Epithelial cell of prostate (primary cell): ENCODE data around the gene RBPJL.

Source experiments
- DNase-seq: peaks from one replicate; pipeline ENCODE4 v3.0.0-alpha.2; 2011; ENCODE audit warnings: low read depth, low spot score
- H3K27ac ChIP-seq: fragments of 450-650 bp; 2 replicates; pipeline ENCODE4 v1.5.1; 2017; ENCODE audit warnings: mild to moderate bottlenecking

The RBPJL gene

DNA sequence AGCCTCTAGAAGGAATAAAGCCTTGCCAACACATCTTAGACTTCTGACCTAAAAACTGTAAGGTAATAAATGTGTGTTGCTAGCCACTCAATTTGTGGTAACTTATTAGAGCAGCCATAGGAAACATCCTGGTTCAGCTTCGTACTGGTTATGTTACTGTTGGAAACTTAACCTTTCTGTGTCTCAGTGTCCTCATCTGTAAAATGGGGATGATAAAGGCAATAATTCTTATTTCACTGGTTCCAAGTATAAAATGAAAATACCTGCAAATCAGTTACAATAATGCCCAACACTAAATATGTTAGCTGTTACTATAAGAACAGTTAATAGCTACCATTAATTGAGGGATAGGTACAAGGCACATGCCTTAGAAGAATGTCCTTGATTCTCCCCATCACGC, 14.3 kb upstream of the RBPJL start:
- no peak for DNase-seq
- no peak overlapping the region for H3K27ac ChIP-seq

DNA sequence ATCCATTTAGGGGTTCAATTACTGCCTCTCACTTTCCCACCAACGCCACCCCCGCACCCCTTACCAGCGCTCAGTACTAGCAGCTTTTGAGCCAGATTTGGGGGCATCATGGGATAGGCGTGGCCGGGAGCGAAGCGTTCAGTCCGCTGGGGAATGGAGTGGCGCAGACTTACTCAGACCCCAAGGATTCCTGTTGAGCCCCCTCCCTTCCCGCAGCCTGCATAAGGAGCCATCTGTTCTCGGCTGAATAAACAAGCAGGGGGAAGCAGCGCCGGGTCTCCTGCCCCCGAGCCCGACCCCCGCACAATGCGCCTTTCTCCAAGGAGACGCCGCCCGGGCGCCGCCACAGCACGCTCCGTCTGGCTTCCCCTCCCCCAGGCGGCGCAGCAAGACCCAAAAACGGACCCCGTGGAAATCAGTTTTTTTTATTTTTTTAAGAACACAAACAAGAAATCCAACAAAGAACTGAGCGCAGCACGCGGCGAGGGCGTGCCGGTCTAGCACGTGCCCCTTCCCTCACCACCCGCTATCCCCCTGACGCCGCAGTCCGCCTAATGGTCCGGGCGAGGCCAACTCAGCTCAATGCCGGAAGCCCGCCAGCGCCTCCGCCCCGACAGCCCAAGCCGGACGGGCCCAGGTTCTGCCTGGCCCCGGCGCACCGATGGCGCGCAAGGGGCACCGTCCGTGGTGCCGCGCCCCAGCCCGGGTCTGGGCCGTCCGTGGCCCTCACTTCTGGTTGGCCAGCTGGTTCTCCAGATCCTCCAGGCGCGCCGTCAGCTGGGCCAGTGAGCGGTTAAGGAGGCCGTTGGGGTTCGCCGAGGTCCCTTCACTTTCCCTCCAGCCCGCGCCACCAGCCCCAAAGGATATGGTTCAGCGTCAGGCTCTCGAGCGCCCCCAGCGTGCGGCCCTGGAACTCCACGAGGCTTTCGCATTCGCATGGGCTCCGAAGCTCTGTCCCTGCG, 13.3 kb upstream of the RBPJL start:
- DNase-seq = no peak
- H3K27ac ChIP-seq = no peak overlapping the region

DNA sequence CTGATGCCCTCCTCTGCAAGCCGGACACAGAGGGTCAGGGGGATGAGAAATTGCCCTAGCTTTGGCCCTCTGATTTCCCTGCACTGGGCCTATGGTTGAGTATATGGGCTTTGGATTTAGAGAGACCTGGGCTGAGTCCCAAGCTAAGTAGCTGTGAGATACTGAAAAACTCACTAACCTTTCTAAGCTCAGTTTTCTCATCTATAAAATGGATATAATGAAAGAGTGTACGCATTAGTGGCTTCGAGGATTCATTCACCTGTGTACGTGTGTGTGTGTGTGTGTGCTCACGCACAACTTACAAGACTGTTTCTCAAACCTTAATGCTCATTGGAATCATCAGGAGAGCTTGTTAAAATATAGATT, 12.7 kb upstream of the RBPJL start:
- H3K27ac ChIP-seq = no peak overlapping the region
- DNase-seq = no peak

DNA sequence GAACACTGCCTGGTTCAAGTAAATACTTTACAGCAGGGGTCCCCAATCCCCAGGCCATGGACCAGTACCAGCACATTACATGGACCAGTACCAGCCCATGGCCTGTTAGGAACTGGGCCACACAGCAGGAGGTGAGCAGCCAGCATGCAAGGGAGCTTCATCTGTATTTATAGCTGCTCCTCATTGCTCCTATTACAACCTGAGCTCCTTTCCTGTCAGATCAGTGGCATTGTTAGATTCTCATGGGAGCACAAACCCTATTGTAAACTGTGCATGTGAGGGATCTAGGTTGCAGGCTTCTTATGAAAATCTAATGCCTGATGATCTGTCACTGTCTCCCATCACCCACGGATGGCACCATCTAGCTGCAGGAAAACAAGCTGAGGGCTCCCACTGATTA, 12.0 kb upstream of the RBPJL start:
- no peak for DNase-seq

DNA sequence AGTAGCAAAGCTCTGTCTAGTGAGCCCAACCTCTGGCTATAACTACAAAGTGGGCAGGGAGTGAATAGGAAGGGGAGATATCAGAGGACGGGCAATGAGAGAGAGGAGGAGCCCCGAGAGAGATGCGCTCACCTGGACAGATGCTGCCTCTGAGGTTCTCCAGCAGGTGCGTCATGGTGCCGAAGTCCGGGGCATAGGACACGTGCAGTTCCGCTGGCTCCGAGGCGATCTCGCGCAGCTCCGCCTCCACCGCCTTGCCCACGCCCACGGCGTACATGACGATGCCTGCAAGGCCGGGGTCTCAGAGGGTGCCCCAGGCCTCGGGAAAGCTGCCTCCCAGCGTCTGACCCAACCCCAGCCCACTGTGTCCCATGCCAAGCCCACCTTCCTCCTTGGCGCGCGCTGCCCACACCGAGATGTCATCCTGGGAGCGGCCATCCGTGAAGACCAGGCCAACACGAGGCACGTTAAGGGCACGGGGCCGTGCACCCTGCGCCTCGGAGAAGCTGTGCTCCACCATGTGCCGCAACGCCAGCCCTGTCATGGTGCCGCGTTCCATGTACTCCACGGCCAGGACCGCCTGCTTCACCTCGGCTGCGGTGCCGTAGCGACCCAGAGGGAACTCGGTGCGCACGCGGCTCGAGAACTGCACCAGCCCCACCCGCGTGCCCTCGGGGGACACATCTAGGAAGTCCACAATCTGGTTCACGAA, 8.7 kb upstream of the RBPJL start:
- no peak for DNase-seq
- no peak overlapping the region for H3K27ac ChIP-seq

More for the DNA sequence above, 12.0 kb upstream of the RBPJL start:
- H3K27ac ChIP-seq = no peak overlapping the region

DNA sequence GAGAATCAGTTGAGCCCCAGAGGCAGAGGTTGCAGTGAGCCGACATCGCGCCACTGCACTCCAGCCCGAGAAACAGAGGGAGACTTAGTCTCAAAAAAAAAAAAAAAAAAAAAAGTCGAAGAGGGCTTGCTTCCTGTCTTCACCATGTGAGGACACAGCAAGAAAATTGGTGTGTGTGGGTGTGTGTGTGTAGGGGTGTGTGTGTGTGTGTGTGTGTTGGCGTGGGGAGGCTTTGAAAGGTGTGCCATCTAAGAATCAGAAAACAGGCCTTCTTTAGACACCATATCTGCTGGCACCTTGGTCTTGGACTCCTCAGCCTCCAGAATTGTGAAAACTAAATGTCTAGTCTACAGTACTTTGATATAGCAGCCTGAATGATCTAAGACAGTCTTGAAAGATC, 6.9 kb upstream of the RBPJL start:
- no peak for DNase-seq
- no peak overlapping the region for H3K27ac ChIP-seq

DNA sequence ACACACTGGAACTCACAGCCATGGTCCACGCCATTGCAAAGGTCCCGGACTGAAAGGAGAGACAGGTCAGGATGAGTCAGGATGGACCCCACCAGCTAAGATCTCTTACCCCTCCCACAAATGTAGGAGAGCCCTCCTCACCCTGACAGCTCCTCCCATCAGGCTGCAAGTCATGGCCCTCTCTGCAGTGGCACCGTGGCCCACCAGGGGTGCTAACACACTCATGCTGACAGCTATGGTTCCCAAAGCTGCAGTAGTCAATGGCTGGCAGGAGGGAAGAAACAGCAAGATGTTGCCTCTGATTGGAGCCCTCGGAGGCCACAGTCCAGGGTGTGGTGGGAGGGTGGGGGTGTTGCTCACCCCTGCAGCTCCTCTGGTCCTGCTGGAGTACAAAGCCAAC, 5.7 kb upstream of the RBPJL start:
- H3K27ac ChIP-seq = no peak overlapping the region
- DNase-seq = no peak

DNA sequence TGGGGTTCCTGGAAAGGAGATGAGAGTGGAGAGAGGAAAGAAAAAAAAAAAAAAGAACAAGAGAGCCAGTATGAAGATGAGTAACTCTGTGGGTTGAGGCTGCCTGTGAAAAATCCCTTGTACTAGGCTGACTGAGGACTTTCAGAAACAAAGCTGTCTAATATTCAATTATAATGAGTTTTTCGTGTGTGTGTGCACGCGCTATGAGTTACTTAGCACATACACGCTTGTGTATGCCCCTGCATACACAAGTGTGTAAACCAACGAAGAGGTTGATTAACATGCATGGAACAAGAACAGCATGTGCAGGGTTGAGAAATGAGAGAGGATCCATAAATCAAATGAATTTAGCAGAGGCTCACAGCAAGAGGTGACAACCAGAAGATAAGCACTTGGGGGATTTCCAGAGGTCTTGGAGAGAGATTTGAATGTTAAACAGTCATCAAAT, 4.8 kb upstream of the RBPJL start:
- H3K27ac ChIP-seq = no peak overlapping the region
- no peak for DNase-seq

DNA sequence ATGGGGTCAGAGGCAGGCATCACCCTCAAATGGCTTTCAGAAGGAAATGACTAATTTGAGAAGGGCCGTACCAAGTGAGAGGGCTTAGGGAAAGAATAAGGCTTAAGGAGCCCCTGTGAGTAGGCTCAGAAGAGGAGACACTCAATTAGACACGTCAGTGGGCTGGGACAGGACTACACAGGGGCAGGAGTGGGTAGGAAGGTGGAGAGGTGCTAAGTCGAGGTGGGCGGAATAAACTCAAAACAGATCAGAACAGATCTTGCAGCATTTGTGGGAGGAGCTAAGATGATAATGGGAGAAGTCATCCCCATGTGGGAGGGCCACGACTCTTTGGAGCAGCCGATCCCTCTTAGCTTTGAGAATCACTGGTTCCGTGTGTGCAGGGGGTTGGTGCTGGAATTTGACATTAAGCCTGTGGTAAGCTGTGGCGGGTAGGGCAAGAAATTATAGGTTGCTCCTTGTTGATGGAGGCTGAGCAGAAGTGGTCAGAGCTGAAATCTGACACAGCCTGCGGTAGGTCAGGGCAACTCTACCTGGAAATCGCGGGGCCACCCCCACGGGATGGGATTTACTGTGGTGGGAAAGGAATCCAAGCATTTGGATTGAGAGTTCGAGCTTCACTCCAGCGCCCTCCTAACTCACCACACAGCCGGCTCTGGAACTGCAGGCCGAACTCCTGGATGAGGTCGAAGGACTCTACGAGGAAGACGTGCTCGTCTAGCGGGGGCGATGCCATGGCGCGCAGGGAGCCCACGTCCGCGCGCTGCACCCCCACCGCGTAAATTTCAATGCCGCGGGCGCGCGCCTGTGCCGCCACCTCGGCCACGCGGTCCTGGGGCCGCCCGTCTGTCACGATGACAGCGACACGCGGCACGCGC, 2.8 kb upstream of the RBPJL start:
- DNase-seq = no peak
- H3K27ac ChIP-seq = no peak overlapping the region

DNA sequence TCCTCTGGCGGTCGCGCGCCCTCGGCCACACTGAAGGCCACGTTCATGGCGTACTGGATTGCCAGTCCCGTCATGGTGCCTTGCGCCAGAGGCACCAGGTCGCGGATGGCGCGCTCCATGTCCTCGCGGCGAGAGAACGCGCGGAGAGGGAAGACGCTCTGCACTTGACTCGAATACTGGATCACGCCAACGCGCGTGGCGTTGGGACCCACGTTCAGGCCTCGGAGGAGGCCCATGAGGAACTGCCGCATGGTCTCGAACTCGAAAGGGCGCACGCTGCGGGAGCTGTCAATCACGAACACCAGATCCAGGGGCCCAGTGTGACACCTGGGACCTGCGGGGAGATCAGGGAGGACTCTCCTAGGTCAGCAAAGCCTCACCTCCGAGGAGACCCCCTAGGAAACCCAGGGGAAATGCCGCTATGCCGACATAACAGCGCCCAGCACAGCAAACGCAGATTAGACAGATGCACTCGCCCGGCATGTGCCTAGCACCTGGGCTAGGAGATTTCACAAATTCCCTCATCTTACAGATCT, 2.1 kb upstream of the RBPJL start:
- no peak overlapping the region for H3K27ac ChIP-seq
- no peak for DNase-seq

DNA sequence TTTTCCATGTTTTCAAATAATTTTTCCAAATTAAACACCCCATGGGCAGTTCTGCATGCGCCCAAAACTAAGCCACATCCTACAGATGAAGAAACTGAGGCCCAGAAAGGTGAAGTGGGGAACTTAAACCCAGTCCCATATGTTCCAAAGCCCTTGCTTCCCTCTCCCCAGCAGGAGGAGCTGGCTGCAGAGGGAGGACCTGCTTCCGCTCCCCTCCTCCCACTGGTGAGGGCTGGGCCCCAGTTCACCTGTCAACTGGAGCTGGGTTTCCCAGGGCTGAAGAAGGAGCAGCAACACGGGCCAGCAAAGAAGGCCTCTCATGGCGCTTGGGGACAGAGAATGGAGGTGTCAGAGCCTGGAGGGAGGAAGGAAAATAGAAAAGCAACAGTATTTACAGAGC, 1.4 kb upstream of the RBPJL start:
- DNase-seq = no peak
- H3K27ac ChIP-seq = no peak overlapping the region

DNA sequence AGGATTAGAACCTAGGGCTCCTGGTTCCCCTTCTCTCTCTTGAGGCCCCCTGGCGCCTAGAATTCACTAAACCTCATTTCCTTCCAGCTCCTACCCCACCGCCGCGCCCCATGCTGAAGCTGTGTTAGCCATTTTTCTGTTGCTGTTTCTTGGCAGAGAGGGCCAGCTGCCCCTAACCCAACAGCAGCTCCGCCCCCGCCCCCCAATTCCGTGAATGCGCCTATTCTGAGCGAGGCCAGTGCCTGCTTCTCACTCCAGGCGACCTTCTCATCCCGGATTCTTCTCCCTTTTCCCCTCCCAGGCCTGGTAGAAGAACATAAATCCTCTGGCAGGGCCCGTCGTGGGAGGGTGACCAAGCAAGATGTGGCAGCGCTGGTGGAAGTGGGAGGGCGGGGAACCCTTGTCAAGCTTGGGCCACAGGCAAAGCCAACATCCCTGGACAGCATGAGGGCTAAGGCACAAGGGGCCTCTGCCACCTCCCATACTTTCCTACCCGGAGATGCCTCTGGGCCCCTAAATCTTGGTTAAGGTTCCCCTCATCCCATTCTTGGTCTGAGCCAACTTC, 518 bp downstream of the RBPJL start:
- H3K27ac ChIP-seq = no peak overlapping the region
- DNase-seq = no peak

DNA sequence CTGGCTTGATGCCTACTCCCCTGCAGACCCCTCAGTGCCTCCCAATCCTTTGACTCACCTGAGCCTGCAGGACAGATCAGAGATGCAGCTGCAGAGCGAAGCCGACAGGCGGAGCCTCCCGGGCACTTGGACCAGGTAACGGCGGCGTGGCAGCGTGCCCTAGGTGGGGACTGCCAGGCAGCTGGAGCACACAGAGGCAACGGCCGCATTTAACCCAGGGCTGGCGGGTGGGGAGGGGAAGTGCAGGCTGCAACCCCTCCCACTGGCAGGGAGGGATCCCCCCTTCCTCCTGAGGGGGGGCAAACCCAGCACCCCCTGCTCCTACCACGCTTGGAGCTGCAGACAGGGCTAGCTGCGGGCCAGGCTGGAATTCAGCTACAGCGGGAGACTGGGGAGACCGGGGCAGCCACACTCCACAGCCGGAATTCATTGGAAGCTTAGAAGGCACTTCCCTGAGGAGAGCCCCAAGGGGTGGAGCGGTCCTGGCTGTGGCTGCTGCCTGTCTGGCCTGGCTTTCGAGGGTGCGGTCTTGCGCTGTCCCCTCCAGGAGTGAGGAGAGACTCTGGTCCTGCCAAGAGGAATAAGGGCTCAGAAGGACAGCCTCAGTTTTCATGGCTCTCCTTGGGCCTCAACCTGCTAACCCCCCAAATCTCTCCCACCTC, 1.6 kb downstream of the RBPJL start, which contains the start of gene MATN4:
Gene MATN4 (minus strand): TSS at position 183 of the 662 bp plus-strand sequence. CDS start 2,717 bp downstream, outside the sequence.
- no peak within 1 kb of the TSS for H3K27ac ChIP-seq
- DNase-seq = no peak

DNA sequence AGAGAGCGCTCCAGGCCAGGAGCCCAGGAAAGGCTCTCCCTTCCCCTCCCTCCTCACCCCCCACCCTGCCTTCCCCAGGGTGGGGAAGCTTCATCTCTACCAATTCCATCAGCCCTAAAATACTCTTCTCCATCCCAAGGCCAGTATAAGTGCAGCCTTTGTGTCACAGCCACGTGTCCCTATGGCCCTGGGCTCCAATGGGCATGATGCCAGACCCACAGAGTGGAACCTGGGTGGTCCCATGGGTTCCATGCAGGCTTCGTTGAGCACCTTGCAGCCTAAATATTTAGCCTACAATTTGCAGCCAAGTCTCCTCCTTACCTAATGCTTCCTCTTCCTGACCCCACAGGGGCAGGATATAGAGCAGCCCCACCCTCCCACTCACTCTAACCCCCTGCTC, 2.4 kb downstream of the RBPJL start:
- no peak for DNase-seq
- H3K27ac ChIP-seq = no peak overlapping the region

DNA sequence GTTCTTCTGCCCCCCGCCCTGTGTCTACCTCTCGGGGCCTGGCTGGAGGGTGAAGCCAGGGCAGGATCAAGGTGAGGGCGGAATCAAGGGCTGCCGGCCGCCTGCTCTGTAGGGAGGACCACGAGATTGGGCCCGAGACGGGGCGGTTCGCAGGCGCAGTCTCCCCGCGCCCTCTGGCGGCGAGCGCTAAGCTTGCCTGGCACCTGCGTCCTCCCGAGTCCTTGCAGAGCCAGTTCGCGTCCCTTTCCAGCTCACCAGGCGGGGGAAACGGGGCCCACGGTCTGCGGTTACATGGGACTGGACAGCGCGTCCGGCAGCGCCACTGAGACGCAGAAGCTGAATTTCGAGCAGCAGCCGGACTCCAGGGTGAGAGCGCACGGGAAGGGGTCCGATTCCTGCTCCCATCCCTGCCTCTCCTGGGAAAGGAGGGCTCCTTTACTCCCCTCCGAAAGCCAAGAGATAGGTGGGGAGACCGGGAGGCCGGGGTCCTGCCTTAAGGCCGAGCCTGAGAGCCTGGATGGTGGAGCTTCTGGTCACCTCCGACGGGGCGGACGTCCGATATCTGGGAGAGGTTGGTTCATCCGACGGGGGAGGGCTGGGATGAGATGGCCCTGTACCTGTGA, 5.1 kb downstream of the RBPJL start:
- no peak for DNase-seq

DNA sequence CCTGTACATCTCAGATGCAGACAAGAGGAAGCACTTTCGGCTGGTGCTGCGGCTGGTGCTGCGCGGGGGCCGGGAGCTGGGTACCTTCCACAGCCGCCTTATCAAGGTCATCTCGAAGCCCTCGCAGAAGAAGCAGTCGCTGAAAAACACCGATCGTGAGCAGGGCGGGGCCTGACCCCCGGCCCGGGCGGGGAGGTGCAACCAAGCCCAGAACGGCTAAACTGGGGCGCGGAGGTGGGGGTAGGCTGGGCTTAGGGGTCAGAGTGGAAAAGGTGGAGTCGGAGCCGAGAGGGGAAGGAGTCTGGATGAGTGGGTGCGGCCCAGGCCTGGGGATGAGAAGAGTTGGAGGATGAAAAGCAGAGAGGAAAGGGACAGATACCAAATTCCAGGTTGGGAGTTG, 5.6 kb downstream of the RBPJL start:
- no peak overlapping the region for H3K27ac ChIP-seq
- no peak for DNase-seq

More for the DNA sequence above, 5.1 kb downstream of the RBPJL start:
- no peak overlapping the region for H3K27ac ChIP-seq

DNA sequence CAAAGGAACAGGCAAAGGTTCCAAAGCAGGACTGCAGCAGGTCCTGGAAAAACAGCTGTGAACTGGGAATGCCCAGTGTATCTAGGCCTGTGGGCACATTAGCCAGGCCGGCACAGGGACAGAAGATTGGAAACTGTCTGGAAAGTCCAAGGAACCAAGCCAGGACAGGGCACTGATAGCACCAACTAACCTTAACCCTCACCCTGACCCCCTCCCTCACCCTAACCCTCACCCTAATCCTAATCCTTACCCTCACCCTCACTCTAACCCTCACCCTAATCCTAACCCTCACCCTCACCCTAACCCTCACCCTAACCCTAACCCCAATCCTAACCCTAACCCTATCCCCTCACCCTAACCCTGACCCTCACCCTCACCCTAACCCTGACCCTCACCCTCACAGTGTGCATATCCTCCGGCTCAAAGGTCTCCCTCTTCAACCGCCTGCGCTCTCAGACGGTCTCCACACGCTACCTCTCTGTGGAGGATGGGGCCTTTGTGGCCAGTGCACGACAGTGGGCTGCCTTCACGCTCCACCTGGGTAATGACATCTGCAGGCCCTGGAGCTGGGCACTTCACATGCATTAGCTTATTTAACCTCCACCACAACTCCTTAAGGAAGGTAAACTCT, 6.5 kb downstream of the RBPJL start:
- no peak overlapping the region for H3K27ac ChIP-seq
- DNase-seq = no peak

DNA sequence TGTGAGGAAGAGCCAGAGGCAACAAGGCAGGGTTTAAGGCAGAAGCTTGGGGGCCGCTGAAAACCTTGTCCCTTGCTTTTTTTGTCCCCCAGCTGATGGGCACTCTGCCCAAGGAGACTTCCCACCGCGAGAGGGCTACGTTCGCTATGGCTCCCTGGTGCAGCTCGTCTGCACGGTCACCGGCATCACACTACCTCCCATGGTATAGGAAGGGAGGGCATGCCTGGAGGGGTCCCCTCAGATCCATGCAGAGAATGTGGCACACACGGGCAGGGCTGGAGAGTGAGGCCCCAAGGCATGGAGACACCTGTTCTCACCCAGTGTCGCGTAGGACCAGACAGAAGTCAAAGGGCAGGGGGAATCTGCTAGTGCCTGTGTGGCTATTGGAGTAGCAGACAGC, 7.3 kb downstream of the RBPJL start:
- no peak for DNase-seq
- no peak overlapping the region for H3K27ac ChIP-seq
